HG02885 (cell line): ENCODE measurements around the gene BBS1.
"Not testable (repeated sequence)": the region's sequence is repeated elsewhere in the genome, so short reads cannot be mapped to it uniquely, and the experiment has no call there.

Experiments used
- ATAC-seq: cut with Tn5 transposase; IDR thresholded peaks from one replicate; pipeline ENCODE4 v1.9.1; 2021; ENCODE audit warnings: mild to moderate bottlenecking; ENCODE audit not compliant: unreplicated experiment, poor library complexity

The BBS1 gene

GRCh38 chr11:66568124-66568916 is 57.9 kb downstream of the BBS1 start, which contains the start of gene CTSF:
Gene CTSF, minus strand, starts transcription at chr11:66568606. Its CDS starts 120 bp downstream, at chr11:66568486.
- no peak for ATAC-seq

- ATAC-seq = no peak
Measured at GRCh38 chr11:66569076-66569475, 58.6 kb downstream of the BBS1 start.

GRCh38 chr11:66570079-66570849 is 59.8 kb downstream of the BBS1 start:
- ATAC-seq = no peak

GRCh38 chr11:66570850-66571180 is 60.4 kb downstream of the BBS1 start:
- ATAC-seq = no peak

GRCh38 chr11:66579017-66579606 is 68.7 kb downstream of the BBS1 start:
- ATAC-seq = no peak

- ATAC-seq = no peak
Measured at GRCh38 chr11:66580803-66581202, 70.4 kb downstream of the BBS1 start.

GRCh38 chr11:66581261-66581660 is 70.8 kb downstream of the BBS1 start:
- ATAC-seq = no peak

- not testable (repeated sequence) for ATAC-seq
Measured at GRCh38 chr11:66582565-66583147, 72.2 kb downstream of the BBS1 start.
